Measurements from ENCODE around the gene CPNE6. TPM values are rescaled to one million over a fixed set of nuclear protein-coding genes. Genes with fewer than 3 reads are reported as not detected.

The CPNE6 gene
- polyA plus RNA-seq, 2 of the 4 experiments (the other 2 are of a cell fraction), result not detected

- DNase-seq (ENCODE audit: low read depth in 1 of 2, low spot score in 1 of 2), result no peak
- no peak overlapping the region for H3K4me3 ChIP-seq
- no peaks in the 10 kb centered on the region for H3K4me1 ChIP-seq
- no peak for ATAC-seq
- H3K9me3 ChIP-seq, result no peaks in the 10 kb centered on the region
- H3K27ac ChIP-seq, result no peak overlapping the region
- TF ChIP-seq FOXS1 (CRISPR knock-in tag; IDR thresholded peaks at IDR 0.05), result no peak
- TF ChIP-seq BHLHE40 (IDR thresholded peaks at IDR 0.05; ENCODE audit: low read depth, low read length), result no peak
- no peak for TF ChIP-seq GATA3 (IDR thresholded peaks at IDR 0.05; ENCODE audit: borderline replicate concordance)
- no peak for TF ChIP-seq ESRRA (IDR thresholded peaks at IDR 0.05; ENCODE audit: borderline replicate concordance, low read length)
- TF ChIP-seq FOSB (CRISPR knock-in tag; IDR thresholded peaks at IDR 0.05), result no peak
- no peak for TF ChIP-seq RCOR1 (IDR thresholded peaks at IDR 0.05; ENCODE audit: low read depth, low read length)
- no peak for TF ChIP-seq MAX (IDR thresholded peaks at IDR 0.05)
- TF ChIP-seq RNF2 (IDR thresholded peaks at IDR 0.05; ENCODE audit: borderline replicate concordance, low read depth), result no peak
- TF ChIP-seq HOXB13 (CRISPR knock-in tag; IDR thresholded peaks at IDR 0.05; ENCODE audit: low read depth), result no peak
- no peak for TF ChIP-seq CTCF (IDR thresholded peaks at IDR 0.05)
- no peak for TF ChIP-seq USF2 (IDR thresholded peaks at IDR 0.05)
- no peak for TF ChIP-seq JUNB (IDR thresholded peaks at IDR 0.05)
- no peak for TF ChIP-seq HDAC2 (IDR thresholded peaks at IDR 0.05)
- no peak for TF ChIP-seq ATOH8 (CRISPR knock-in tag; IDR thresholded peaks at IDR 0.05; ENCODE audit: low read depth)
- no peak for TF ChIP-seq E2F6 (IDR thresholded peaks at IDR 0.05; ENCODE audit: borderline replicate concordance, low read depth)
- no peak for TF ChIP-seq CBX2 (IDR thresholded peaks at IDR 0.05; ENCODE audit: borderline replicate concordance, low read depth)
- no peak for TF ChIP-seq HOXB5 (CRISPR knock-in tag; IDR thresholded peaks at IDR 0.05)
- TF ChIP-seq CHD4 (IDR thresholded peaks at IDR 0.05; ENCODE audit: borderline replicate concordance), result no peak
- TF ChIP-seq KDM5A (IDR thresholded peaks at IDR 0.05), result no peak
- TF ChIP-seq RFX5 (IDR thresholded peaks at IDR 0.05), result no peak
- H3K4me2 ChIP-seq, result no peak overlapping the region
- ChIA-PET CTCF (interaction anchor here (1.0 to 15.8 kb wide), 4 partner anchors 29 to 134 kb away, joined by 3 to 405 read pairs (median 124); partner anchors contain the start of gene PCK2), POLR2A (no interaction called here)
- no peak for FAIRE-seq
- 74% methylated on average over 8 of the region's 15 CpGs for WGBS (ENCODE audit: missing lambda C conversion rate)
These were observed 6.5 kb upstream of the CPNE6 start for GRCh38 chr14:24064856-24065255.

- H3K4me2 ChIP-seq, result no peak overlapping the region
- H3K4me3 ChIP-seq, result no peak overlapping the region
- FAIRE-seq (no peak), ATAC-seq (no peak), DNase-seq (ENCODE audit: low read depth in 1 of 2, low spot score in 1 of 2) (no peak)
- H3K9me3 ChIP-seq, result no peaks in the 10 kb centered on the region
- H3K4me1 ChIP-seq, result no peaks in the 10 kb centered on the region
- WGBS (ENCODE audit: missing lambda C conversion rate), result 26% methylated on average over 8 of the region's 8 CpGs
- CTCF ChIA-PET, result interaction anchor here (1.0 to 15.8 kb wide), 4 partner anchors 28 to 135 kb away, joined by 3 to 405 read pairs (median 124); partner anchors contain the start of gene PCK2
- POLR2A ChIA-PET, result no interaction called here
- no peak overlapping the region for H3K27ac ChIP-seq
- TF ChIP-seq RCOR1 (IDR thresholded peaks at IDR 0.05; ENCODE audit: low read depth, low read length), result no peak
- no peak for TF ChIP-seq GATA3 (IDR thresholded peaks at IDR 0.05; ENCODE audit: borderline replicate concordance)
- TF ChIP-seq NR3C1 (IDR thresholded peaks at IDR 0.05), result no peak
- TF ChIP-seq ZSCAN20 (CRISPR knock-in tag; IDR thresholded peaks at IDR 0.05), result no peak
- TF ChIP-seq TFCP2L1 (CRISPR knock-in tag; IDR thresholded peaks at IDR 0.05), result no peak
- no peak for TF ChIP-seq MAZ (IDR thresholded peaks at IDR 0.05; ENCODE audit: borderline replicate concordance, low read depth, low read length)
- TF ChIP-seq REST (IDR thresholded peaks at IDR 0.05), result no peak
- no peak for TF ChIP-seq BCL3 (IDR thresholded peaks at IDR 0.05)
- TF ChIP-seq POLR2A (IDR thresholded peaks at IDR 0.05; ENCODE audit: low read length), result no peak
- no peak for TF ChIP-seq EHMT2 (IDR thresholded peaks at IDR 0.05; ENCODE audit: low read depth)
- no peak for TF ChIP-seq HDAC2 (IDR thresholded peaks at IDR 0.05)
- TF ChIP-seq HOXB13 (CRISPR knock-in tag; IDR thresholded peaks at IDR 0.05; ENCODE audit: low read depth), result no peak
- TF ChIP-seq BHLHE40 (IDR thresholded peaks at IDR 0.05; ENCODE audit: low read depth, low read length), result no peak
These were observed 6.0 kb upstream of the CPNE6 start for GRCh38 chr14:24065408-24065807.

Measured in A549 (cell line).